ENCODE results near the gene TMEM121. TPM values are rescaled to one million over a fixed set of nuclear protein-coding genes. Genes with fewer than 3 reads are reported as not detected.

TMEM121 gene
- 3.3 and 5.7 TPM in 2 replicates for total RNA-seq

DNA sequence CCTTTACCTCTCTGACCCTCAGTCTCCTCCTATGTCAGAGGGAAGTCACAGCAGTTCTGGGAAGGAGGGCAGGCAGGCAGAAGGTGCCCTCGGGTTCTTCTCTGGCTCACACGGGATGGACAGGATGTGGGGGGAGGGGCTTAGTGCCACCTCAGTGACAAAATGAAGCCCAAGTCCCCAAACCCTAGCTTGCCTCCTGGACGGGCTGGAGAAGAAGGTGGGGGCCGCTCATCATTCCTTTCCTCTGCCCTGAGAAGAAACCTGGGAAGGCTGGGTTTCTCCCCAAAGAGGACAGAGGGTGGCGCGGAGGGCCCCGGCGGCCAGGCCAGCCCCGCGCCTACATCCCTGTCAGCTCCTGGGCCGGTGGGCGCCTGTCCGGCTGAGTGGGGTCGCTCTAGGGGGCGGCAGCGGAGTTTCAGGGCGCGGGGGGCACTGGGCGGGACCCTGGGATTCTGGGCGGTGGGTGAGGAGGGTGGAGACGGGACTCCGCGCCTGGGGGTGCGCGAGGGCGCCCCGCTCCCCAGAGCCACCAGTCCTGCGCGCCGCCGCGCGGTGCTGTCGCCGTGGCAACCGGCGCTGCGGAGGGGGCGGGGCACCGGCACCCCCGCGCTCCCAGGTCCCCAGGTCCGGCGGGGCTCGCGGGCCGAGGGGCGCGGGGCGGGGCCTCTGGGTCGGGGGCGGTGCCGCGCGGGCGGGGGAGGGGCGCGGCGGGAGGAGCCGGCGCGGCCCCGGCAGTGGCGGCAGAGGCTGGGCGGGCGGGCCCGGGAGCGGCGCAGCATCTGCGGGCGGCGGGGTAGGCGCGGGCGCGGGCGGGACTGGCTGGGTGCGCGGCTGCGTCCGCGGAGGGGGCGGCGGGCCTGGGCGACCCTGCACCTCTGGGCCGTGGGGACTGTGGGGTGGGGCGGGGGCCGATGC lies at the start of gene TMEM121:
TSS of gene TMEM121 (plus strand) at position 723 of the 915 bp plus-strand sequence. CDS start 2,252 bp downstream, outside the sequence.

DNA sequence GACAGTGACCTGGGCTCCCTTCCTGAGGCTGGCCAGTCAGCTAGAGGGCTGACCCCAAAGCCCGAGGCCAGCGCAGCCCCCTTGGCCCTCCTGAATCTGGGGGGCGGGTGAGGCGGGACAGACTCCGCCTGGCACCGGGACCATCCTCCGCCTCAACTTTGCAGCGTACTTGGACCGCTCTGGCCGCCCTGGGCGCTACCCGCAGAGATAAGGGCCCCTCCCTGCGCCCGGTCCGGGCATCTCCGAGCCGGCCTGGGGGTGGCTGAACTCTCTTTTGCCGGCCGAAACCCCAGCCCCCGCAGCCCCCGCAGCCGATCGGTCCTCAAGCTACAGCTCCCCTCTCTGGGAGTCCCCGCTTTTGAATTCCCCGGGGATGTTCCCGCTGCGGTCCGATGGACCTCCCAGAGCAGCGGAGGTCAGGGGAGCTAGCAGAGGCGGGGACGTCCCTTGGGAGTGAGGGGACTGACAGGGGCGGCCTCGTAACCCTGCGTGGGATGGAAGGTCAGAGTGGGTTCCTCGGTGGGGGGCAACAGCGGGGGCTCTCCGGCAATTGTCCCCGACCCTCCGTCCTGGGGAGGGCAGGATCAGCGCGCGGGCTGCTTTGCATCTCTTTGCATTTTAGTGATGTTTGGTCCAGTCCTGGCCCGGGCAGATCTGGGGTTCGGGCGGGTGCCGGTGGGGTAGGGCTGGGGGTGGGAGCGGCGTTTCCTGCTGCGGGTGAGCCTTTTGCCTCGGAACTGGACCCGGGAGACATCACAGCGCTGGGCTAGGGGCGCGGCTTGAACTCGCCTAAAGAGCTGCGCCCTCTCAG lies 40.0 kb upstream of the TMEM121 start, which contains the start of gene CRIP1:
TSS of gene CRIP1 (plus strand) at position 724 of the 811 bp plus-strand sequence. CDS start 374 bp downstream, outside the sequence.

GRCh38 chr14:105490572-105491365 lies 35.6 kb upstream of the TMEM121 start, which contains the start of gene TEDC1:
Gene TEDC1 (plus strand): TSS chr14:105491246. CDS start chr14:105491376, 130 bp downstream.

Other genes starting within 250 kb of the TMEM121 start
- gene BRF1, start 225.6 kb upstream of the TMEM121 start, total RNA-seq: 33.3 and 50.1 TPM in 2 replicates
- 57.3 and 62.3 TPM in 2 replicates for gene PACS2, start 211.8 kb upstream of the TMEM121 start, total RNA-seq
- under 0.01 TPM in 1 of 2 replicates, not detected in the other for gene TEX22, start 128.0 kb upstream of the TMEM121 start, total RNA-seq
- gene MTA1, start 106.8 kb upstream of the TMEM121 start, total RNA-seq: 62.3 and 72.2 TPM in 2 replicates
- 10.5 and 60.7 TPM in 2 replicates for gene CRIP2, start 51.8 kb upstream of the TMEM121 start, total RNA-seq
- 5.3 and 7.3 TPM in 2 replicates for gene CRIP1, start 39.7 kb upstream of the TMEM121 start, total RNA-seq
- 2.6 and 25.8 TPM in 2 replicates for gene TEDC1, start 35.3 kb upstream of the TMEM121 start, total RNA-seq